GM21423 (cell line): ENCODE results near the gene EPHX1.

ENCODE experiments used
- ATAC-seq: cut with Tn5 transposase; IDR thresholded peaks from one replicate; pipeline ENCODE4 v1.9.1; 2021; ENCODE audit warnings: mild to moderate bottlenecking, moderate library complexity; ENCODE audit not compliant: unreplicated experiment

EPHX1 gene

GRCh38 chr1:225859151-225859550 lies 49.2 kb downstream of the EPHX1 start:
- no peak for ATAC-seq

- ATAC-seq: no peak
Observed at GRCh38 chr1:225860107-225860506, 50.2 kb downstream of the EPHX1 start.

GRCh38 chr1:225860876-225861441 lies 51.0 kb downstream of the EPHX1 start:
- no peak for ATAC-seq

GRCh38 chr1:225861834-225862580 lies 52.1 kb downstream of the EPHX1 start:
- no peak for ATAC-seq

- no peak for ATAC-seq
Observed at GRCh38 chr1:225862581-225862950, 52.6 kb downstream of the EPHX1 start.

GRCh38 chr1:225863167-225863566 lies 53.2 kb downstream of the EPHX1 start:
- no peak for ATAC-seq

- ATAC-seq: no peak
Observed at GRCh38 chr1:225865514-225865913, 55.6 kb downstream of the EPHX1 start.

GRCh38 chr1:225866061-225866837 lies 56.3 kb downstream of the EPHX1 start:
- ATAC-seq: peak; percentile 79

GRCh38 chr1:225866981-225867380 lies 57.1 kb downstream of the EPHX1 start:
- ATAC-seq: no peak

- ATAC-seq: no peak
Observed at GRCh38 chr1:225868631-225869330, 58.9 kb downstream of the EPHX1 start.

GRCh38 chr1:225870911-225871310 lies 61.0 kb downstream of the EPHX1 start:
- no peak for ATAC-seq

GRCh38 chr1:225871359-225872074 lies 61.6 kb downstream of the EPHX1 start:
- no peak for ATAC-seq

GRCh38 chr1:225872075-225872430 lies 62.1 kb downstream of the EPHX1 start:
- ATAC-seq: no peak

- ATAC-seq: no peak
Observed at GRCh38 chr1:225873281-225873850, 63.4 kb downstream of the EPHX1 start.

- no peak for ATAC-seq
Observed at GRCh38 chr1:225874431-225874830, 64.5 kb downstream of the EPHX1 start.

- no peak for ATAC-seq
Observed at GRCh38 chr1:225875044-225875815, 65.3 kb downstream of the EPHX1 start.

- ATAC-seq: no peak
Observed at GRCh38 chr1:225876900-225877510, 67.1 kb downstream of the EPHX1 start.

GRCh38 chr1:225877580-225877979 lies 67.7 kb downstream of the EPHX1 start:
- no peak for ATAC-seq

GRCh38 chr1:225878282-225878681 lies 68.4 kb downstream of the EPHX1 start:
- ATAC-seq: no peak
